NCI-H146 (cell line): Measurements from ENCODE around the gene HAGH.

Experiments
- DNase-seq: peaks from one replicate; lab custom pipeline; 2025; lab: John Stamatoyannopoulos, UW

The HAGH gene

DNA sequence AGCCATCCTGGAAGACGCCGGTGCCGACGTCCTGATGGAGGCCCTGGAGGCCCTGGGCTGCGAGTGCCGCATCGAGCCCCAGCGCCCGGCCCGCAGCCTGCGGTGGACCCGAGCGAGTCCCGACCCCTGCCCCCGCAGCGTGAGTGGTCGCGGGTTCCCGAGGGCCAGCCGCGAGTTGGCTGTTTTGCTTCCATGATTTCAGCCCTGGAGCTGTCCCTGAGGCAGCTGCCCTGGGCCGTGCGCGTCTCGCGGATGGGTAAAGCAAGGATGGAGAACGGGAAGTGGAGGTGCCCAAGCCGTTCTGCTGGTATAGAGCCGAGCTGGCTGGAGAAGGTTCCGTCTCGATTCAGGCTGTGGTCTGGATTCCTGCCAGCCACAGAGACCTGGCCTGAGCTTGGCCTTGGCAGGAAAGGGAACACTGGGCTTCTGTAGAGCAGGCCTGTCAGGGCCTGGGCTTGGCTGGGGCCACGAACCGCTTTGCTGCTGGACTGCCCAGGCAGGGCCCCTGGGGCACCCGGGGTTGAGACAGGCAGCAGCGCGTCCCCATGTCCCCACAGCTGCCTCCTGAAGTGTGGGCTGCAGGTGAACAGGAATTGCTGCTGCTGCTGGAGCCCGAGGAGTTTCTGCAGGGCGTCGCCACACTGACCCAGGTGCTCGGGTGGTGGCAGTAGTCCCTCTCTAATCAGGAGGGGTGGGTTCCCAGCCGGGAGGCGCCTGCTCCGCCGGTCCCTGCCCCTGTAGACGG is 52.8 kb downstream of the HAGH start:
- peak; percentile 50 for DNase-seq

DNA sequence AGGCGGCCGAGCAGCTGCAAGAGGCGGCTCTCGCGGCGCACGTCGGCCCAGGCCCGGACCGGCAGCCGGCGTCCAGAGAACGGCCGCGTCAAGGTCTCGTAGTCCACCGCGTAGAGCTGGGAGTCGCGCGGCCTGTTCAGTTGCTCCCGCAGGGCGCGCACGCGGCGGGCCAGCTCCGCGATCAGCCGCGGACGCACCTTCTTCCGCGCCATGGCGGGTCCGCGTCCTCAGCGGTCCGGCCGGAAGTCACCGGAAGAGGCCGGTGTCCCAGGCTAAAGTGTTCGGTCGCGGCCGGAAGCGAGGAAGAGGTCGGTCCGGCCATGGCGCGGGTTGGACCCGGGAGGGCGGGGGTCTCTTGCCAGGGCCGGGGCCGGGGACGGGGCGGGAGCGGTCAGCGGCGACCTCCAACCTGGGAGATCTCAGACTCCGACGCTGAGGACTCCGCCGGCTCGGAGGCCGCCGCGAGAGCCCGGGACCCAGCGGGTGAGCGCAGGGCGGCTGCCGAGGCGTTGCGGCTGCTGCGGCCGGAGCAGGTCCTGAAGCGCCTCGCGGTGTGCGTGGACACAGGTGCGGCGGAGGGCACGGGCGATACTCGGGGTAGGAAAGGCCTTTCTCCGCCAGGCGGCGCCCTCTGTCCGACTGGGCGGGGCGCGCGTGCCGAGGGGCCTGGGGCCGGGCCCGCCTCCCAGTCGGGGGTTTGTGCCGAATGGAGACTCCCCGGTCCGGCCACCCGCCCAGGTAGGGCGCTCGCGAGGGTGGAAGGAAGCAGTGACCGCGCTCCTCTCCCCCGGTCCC is 53.5 kb downstream of the HAGH start, which contains the start of gene MRPS34:
Gene MRPS34, minus strand, starts transcription at position 227 of the 795 bp plus-strand sequence. Its CDS starts 15 bp downstream, at position 212.
- peak; percentile 94 for DNase-seq

DNA sequence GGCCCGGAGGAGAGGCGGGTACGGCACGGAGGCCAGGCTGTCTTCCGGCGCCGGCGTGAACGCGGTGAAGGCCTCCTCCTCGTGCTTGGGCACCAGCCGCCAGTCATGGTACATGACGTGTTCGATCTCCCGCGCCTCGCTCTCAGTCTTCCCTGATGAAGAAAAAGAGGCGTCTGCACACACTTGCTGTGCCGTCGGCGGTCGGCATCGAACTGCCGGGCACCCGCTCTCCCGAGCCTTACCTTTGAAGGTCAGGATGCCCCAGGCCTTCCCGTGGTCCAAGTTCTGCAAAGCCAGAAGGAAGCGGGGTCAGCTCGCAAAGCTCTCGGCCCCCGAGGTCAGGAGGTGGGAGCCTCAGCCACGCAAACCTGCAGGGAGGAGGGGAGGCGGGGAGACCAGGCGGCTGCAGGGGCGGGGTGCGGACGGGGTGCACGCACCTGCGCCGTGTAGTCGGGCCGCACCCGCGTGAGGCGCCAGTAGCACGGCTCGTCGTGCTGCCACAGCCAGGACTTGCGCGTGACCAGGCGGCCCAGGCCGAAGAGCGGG is 54.2 kb downstream of the HAGH start, which contains the start of gene EME2:
Gene EME2, plus strand, starts transcription at position 449 of the 546 bp plus-strand sequence. CDS start 418 bp downstream, outside the sequence.
- DNase-seq, result peak; percentile 73

DNA sequence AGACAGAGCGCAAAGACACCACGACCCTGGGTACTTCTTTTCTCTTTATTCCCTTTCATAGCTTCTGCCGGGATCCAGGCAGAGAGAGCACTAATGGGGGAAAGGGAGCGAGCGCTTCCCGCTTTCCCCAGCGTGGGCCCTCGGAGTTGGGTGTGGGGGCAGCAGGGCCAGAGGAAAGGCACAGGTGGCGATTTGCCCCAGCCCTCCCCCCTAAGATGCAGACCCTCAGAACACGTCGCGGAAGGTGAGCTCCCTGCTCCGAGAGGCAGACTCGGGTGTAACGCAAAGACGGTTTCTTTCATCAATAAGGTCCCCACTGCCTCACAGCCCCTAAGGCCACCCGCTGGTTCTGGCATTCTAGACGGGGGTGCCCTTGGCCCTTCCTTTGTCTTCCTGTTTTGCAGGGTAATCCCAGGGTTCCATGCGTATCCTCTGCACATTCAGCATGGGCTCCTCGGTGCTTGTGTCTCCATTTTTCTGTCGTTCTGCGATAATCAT is 54.7 kb downstream of the HAGH start:
- DNase-seq, result peak; percentile 66

DNA sequence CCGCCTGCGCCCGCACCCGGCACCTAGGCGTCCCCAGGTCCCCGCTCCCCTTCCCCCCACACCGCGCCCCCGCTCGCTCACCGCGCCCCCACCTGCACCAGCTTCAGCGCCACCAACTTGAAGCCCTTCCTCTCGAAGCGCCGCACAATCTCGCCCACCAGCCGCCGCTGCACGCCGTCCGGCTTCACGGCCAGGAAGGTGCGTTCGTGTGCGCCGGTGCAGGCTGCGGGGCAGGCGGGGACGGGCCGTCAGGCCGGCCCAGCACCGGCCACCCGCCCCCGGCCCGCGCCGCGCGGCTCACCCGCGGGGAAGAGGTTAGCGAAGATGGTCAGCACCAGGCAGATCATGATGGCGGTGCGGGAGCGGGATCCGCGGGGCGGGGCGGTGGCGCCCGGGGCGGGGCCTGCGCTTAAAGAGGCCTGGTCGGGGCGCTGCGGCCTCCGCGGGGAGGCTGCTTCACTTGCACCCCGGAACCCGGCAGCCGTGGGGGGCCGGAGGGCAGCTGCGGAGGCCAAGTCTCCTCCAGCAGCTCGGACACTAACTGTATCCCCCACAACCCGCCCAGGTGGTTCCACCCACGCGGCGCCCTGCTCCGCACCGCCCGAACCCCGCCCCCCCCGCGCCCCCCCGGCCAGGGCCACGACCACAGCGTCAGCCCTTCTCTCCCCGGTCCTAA is 55.3 kb downstream of the HAGH start, which contains the start of gene NME3:
Gene NME3, minus strand, starts transcription at position 356 of the 676 bp plus-strand sequence. Its CDS starts 9 bp downstream, at position 347.
- DNase-seq, result peak; percentile 70

DNA sequence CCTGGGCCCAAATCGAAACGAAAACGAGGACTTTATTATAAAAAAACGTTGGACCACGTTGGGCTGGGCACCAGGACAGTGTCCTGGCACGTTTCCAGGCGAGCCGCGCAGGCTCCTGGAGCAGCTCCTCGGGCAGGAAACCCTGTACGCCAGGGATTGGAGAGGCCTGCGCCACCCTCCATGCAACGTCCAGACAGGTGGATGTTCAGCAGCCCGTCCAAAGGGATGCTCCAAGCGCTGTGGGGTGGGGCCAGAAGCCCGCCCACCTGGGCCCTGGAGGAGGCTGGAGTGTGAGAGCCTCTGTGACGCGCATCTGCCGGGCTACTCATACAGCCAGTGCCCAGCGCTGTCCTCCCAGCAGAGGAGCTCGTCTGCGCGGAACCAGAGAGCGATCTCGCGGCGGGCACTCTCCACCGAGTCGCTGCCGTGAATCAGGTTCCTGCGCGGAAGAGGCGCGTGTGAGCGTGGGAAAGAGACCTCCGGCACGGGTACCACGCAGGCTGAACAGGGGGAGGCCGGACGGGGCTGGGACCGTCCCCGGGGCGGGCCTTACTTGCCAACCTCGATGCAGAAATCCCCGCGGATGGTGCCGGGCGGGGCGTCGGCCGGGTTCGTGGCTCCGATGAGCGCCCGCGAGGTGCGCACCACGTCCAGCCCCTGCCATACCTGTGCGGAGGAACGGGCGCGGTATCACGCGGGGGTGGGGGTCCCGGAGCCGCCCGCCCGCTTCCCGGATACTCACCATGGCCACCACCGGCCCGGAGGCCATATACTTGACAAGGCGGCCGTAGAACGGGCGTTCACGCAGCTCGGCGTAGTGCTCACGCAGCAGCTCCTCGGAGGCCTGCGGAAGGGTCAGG is 56.1 kb downstream of the HAGH start:
- DNase-seq, result no peak

DNA sequence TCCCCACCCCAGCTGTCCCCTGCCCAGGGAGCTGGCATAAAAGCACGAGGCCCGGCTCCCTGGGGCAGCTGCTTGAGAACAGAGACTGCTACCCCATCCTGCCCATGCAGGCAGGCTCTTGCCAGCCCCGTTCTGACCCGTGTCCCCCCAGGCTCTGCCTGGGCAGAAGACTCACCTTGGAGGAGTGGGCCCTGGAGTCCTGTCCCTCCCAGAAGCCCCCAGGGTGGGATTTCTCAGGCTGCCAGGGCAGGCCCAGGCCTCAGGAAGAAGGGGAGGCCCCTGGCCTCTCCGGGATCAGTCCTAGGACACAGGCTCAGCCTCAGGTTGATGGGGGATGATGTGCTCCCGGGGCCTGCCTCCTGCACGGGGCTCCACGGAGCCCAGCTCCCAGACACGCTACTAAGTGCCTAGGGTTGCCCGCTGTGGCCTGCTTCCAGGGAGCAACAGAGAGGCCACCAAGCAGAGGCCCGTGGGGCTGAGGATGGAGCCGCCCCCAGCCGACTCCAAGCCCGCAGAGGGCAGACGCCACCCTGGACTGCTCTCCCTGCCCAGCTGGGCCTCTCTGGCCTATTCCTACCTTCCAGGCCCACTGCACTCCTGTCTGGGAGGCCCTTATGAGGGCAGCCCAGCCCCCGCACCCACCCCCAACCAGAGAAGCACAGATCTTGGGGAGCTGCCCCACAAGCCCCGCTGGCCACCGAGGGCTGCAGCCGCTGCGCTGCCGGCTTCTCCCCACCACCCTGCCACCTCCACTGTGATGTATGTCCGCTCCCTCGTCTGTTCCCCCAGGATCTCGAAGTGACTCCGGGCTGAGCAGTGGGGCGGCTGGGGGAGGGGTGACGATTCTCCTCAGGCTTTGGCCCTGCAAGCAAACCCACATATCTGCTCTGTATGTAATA is 57.0 kb downstream of the HAGH start:
- no peak for DNase-seq

DNA sequence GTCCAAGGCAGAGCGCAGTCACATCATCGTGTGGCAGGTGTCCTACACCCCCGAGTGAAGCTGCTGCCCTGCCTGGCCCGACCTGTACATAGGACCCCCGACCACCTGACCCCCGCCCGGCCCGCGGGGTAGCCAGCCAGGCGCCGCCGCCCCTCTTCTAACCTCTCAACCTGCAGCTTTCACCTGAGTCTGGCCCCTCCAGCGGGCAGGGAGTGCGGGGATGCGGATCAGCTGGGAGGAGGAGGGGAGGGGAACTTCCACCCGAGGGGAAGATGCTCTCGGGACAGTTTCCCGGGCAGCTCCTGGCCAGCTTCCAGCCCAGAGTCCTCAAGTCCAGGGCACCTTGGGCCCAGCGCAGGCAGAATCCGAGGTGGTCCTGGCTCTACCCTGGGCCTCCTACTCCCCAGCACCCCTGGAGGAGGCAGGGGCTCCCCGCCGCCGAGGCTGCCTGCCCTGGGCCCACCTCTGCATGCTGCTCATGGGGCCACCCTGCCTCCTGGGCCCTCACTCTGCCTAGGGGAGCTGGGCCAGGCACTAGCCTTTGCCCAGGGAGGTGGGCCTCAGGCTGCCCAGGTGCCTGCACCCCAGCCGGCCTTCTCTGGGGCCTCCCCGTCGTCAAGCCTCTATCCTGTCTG is 57.7 kb downstream of the HAGH start:
- no peak for DNase-seq

DNA sequence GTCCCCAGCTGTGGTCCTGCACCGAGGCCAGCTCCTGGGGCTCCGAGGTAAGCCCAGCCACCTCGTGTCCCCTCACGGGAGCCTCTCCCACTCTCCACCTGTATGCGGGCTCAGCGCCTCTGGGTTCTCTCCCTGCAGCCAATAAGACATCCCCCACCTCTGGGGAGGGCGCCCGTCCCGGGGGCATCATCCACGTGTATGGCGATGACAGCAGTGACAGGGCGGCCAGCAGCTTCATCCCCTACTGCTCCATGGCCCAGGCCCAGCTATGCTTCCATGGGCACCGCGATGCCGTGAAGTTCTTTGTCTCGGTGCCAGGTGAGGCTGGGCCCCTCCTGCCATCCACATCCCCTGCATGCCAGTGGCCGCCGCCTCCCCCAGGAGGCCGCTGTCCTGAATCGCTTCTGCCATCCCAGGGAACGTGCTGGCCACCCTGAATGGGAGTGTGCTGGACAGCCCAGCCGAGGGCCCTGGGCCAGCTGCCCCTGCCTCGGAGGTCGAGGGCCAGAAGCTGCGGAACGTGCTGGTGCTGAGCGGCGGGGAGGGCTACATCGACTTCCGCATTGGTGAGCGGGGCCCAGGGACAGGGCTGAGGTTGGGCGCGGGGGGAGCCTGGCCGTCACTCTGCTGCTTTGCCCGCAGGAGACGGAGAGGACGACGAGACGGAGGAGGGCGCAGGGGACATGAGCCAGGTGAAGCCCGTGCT is 58.4 kb downstream of the HAGH start:
- DNase-seq, result no peak

DNA sequence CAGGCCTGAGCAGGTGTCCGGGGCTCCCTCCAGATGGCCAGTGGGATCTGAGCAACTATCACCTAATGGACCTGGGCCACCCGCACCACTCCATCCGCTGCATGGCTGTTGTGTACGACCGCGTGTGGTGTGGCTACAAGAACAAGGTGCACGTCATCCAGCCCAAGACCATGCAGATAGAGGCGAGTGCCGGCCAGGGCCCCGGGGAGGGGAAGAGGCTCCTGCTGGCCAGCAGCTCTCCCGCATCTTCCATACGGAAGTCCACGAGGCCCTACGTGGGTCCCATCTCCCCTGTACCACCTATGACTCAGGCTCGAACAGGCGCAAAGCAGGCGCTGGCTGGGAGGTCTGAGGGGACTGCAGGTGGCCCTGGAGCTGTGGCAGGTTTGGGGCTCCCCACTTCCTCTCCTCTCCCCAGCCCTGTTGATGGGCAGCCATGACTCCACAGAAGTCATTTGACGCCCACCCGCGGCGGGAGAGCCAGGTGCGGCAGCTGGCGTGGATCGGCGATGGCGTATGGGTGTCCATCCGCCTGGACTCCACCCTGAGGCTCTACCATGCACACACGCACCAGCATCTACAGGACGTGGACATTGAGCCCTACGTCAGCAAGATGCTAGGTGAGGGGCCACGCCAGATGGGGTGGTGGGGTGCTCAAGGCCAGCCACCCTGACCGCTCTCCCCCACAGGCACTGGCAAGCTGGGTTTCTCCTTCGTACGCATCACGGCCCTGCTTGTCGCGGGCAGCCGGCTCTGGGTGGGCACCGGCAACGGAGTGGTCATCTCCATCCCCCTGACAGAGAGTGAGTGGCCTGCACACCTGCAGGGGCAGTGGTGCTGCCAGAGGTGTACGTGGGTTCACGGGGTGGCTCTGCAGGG is 59.3 kb downstream of the HAGH start:
- DNase-seq, result no peak

DNA sequence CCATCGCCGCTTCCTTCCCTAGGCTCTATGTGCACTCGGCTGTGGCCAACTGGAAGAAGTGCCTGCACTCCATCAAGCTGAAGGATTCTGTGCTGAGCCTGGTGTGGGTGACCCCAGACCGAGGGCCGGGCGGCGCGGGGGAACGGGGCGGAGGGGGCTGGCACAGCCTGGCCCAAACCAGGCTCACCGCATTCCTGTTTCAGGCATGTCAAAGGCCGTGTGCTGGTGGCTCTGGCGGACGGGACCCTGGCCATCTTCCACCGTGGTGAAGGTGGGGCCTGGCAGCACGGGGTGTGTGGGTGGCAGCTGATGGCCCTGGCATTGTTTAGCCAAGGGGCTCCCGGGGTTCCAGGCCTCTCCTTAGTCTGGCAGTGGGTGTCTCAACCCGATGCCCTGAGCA is 59.9 kb downstream of the HAGH start:
- DNase-seq, result no peak

DNA sequence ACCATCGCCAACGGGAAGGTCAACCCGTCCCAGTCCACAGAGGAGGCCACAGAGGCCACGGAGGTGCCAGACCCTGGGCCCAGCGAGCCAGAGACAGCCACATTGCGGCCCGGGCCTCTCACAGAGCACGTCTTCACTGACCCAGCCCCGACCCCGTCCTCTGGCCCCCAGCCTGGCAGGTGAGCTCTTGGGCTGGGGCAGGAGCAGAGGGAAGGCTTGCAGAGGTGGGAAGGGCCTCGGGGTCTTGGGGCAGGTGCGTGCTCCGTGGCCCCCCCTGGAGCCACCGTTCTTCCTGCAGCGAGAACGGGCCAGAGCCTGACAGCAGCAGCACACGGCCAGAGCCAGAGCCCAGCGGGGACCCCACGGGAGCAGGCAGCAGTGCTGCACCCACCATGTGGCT is 60.4 kb downstream of the HAGH start:
- DNase-seq, result no peak

DNA sequence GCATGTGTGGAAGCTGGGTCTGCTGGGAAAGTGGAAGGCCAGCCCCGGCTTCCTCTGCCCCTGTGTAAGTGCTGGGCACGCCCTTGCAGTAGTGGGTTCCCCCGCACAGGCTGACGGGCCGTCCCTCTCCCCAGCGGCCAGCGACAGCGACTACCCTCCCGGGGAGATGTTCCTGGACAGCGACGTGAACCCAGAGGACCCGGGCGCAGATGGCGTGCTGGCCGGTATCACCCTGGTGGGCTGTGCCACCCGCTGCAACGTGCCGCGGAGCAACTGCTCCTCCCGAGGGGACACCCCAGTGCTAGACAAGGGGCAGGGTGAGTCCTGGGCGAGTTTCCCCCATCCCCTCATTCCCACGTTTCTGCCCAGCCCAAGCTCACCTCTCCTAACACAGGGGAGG is 60.8 kb downstream of the HAGH start:
- no peak for DNase-seq

DNA sequence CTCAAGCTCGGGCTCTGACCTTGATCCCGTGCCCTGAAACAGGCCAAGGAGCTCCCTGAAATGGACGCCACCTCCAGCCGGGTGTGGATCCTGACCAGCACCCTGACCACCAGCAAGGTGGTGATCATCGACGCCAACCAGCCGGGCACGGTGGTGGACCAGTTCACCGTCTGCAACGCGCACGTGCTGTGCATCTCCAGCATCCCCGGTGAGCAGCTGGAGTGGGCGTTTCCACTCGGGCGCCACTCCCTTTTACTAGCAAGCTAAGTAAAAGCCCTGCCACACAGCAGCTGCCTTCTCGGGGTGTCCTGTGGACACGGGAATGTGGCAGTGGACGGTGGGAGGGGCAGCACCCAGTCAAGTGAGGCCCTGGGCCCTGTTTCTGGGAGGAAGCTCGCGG is 61.7 kb downstream of the HAGH start:
- no peak for DNase-seq

DNA sequence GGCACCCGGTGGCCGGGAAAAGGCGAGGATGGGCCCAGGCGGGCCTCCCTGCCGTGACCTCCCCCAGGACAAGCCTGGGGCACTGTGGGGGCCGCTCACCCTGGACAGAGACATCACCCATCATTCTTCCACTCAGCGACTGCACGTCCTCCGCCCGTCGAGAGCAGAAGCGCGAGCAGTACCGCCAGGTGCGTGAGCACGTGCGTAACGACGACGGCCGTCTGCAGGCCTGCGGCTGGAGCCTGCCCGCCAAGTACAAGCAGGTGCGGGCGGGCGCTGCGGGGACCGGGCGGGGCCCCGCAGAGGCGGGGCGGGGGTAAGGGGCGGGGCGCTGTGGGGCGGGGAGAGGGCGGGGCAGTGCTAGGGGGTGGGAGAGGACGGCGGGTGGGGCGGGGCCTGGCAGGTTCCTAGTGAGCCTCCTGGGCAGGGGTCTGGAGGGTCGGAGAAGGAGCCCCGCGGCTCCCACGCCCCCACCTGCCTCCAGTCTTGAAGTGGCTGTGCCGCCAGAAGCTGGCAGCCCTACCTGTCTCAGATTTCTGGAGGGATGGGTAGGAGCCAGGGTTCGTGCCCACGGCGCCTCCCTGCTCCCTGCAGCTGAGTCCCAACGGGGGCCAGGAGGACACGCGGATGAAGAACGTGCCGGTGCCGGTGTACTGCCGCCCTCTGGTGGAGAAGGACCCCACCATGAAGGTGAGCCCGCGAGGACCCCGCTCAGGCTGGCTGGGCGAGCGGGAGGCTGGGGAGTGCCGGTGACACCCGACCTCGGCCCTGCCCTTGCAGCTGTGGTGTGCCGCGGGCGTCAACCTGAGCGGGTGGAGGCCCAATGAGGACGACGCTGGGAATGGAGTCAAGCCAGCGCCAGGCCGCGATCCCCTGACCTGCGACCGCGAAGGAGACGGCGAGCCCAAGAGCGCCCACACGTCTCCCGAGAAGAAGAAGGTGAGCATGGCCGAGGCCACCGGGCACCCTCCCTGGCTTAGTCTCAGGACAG is 62.8 kb downstream of the HAGH start:
- DNase-seq, result no peak

DNA sequence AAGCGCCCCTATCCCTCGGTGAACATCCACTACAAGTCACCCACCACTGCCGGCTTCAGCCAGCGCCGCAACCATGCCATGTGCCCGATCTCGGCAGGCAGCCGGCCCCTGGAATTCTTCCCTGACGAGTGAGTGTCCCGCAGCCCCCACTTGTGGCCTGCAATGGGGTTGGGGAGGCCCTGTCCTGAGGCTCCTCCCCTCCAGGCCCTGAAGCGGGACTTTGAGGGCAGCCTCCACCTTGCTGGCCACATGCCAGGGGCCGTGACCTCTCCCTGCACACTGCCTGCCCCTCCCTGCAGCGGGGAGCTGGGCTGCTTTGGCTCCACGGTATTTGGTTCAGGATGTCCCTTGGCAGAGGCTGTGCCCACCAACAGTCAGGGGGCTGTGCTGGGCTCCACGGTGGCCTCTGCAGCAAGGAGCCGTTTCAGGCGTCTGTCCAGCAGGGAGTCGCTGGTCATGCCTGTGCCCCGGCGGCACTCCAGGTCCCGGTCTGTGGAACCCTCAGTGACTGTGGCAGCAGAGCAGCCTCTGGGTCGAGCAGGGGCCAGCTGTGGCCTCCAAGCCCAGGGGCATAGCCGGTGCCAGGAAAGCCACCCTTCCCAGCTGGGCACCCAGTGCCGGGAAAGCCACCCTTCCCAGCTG is 63.6 kb downstream of the HAGH start:
- no peak for DNase-seq
